Cardiac septum (tissue), 1 donor: ENCODE measurements around the gene BEGAIN. TPM values are rescaled to one million over a fixed set of nuclear protein-coding genes. Genes with fewer than 3 reads are reported as not detected.
A peak's percentile ranks its signal among the peaks of the same experiment; 100 is the strongest.

Experiments
- DNase-seq: peaks from one replicate; pipeline ENCODE4 v3.0.0-alpha.2; 2020; ENCODE audit warnings: low spot score
- intact Hi-C: fragments of 100-400 bp; cut with DNase I; formaldehyde crosslinking; loops from one replicate; pipeline ENCODE4 v1.14.0; 2022
- long read RNA-seq: library from polyadenylated mRNA; unstranded; transcript quantifications from one replicate; pipeline ENCODE4 v2.0.0, GENCODE V29; 2021
- total RNA-seq: library from RNA; stranded (reverse); fragmentation: NEBNext Ultra II Directional; extraction: Animal tissue kit (Norgen Biotek cat#: 25700); gene quantifications from one replicate; pipeline ENCODE4 v1.2.1, GENCODE V29; 2021
- donor health status: DM: no; HTN: no; CAD: no.

Gene BEGAIN, protein sequence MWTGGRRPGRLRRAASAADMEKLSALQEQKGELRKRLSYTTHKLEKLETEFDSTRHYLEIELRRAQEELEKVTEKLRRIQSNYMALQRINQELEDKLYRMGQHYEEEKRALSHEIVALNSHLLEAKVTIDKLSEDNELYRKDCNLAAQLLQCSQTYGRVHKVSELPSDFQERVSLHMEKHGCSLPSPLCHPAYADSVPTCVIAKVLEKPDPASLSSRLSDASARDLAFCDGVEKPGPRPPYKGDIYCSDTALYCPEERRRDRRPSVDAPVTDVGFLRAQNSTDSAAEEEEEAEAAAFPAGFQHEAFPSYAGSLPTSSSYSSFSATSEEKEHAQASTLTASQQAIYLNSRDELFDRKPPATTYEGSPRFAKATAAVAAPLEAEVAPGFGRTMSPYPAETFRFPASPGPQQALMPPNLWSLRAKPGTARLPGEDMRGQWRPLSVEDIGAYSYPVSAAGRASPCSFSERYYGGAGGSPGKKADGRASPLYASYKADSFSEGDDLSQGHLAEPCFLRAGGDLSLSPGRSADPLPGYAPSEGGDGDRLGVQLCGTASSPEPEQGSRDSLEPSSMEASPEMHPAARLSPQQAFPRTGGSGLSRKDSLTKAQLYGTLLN
- total RNA-seq = 1.2 TPM
- long read RNA-seq, partial matches to known transcripts = 0 of 2 reads
- long read RNA-seq, other reads (novel, unspliced or antisense) = 2 of 2 reads

DNA sequence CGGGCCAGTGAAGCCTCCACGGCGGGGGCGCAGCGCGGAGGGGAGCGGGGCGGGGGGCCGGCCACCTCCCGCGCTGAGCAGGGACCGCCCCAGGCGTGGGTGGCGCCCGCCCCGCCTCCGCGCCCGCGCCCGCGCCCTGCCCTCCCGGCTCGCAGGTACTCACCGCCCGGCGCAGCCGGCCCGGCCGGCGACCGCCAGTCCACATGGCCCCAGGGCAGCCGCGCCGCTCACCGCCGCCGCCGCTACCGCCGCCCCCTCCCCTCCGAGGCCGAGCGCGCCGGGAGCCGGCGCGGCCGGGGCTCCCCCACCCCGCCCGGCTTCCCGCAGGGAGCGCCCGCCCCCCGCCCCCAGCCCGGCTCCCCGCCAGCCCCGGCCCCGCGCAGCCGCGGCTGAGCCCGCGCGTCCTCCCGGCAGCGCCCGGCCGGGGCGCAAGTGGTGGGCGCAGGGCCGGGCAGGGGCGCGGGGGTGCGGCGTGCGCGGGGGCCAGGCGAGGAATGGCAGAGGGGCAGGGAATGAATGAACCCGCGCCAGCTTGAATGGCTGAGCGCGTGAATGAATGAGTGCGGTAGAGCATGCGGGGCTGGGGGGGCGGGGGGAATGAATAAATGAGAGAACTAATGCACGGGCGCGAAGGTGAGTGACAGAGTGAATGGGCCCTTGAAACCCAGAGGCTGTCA is at the start of gene BEGAIN:
Gene BEGAIN, minus strand, starts transcription at position 332 of the 677 bp plus-strand sequence. Its CDS starts 127 bp downstream, at position 205.
- intact Hi-C loops = no loop called here
- DNase-seq = no peak

DNA sequence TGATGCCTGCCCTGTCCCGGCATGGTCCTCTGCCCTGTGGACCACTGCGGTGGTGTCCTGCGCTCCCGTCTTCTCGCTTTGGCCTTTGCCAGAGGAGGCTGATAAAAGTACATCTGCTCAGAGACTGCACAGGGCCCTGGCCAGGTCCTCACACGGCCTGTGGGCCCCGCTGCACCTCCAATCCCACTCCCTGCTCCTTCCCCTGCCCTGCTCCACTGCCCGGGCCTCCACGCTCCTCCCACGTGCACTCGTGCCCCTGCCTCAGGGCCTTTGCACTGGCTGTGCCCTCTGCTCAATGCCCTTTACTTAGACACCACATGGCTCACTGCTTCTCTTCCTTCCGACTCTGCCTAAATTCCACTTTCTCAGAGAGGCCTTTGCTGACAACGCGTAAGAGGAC is 49.3 kb upstream of the BEGAIN start:
- intact Hi-C loops = no loop called here
- DNase-seq = no peak

DNA sequence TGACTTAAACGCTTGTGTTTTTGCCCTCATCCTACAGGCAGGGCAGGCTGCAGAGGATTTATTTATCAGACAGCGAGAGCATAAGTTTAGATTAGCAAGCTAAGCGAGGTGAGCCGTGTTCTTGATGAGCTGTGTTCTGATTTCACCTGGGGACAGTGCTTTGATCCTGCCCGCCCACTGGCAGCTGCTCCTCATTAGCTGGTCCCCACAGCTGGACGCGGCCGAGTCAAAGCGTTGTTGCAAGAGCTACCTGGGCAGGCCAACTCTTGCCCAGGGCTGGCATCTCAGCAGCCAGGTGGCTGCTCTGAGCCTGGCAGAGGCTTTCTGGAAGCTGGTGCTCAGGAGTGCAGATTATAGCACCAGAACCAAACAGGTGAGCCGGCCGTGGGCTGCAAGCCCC is 46.8 kb upstream of the BEGAIN start:
- intact Hi-C loops = no loop called here
- DNase-seq = no peak

DNA sequence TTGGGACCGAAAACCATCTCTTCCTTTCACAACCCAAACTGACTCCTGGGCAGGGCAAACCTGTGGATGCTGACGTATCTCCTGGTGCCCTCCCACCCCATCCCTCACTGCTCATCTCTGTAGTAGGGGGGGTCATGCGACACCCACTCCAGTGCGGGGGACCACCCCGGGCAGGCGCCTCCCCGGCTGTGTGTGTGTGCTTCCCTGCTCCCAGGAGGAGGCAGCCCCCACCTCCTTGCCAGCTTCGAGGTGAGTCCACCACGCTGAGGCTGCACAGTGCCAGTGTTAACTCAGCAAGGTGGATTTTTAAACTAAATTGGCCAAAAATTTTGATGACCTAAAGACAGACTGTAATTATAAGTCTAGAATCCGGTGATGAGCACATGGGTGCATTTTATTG is 46.2 kb upstream of the BEGAIN start:
- DNase-seq = no peak
- intact Hi-C loops = no loop called here

DNA sequence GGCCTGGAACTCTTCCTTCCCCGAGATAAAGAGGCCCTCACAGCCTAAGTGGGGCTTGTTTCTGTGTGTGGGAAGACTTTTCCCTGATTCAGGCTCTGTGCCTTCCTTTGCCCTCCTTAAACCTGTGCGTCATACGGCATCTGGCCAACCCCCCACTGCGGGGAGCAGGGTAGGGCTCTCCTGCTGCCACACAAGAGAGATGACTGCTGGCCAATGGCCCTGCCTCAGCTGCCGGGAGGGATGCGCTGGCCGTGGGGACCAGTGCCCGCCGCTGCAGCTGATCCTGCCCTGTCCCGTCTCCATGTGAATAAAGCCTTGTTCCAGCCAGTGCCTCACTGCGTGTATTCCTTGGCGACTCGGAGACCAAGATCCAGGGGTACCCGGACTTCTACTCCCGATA is 42.5 kb upstream of the BEGAIN start:
- intact Hi-C loops = no loop called here
- DNase-seq = no peak

DNA sequence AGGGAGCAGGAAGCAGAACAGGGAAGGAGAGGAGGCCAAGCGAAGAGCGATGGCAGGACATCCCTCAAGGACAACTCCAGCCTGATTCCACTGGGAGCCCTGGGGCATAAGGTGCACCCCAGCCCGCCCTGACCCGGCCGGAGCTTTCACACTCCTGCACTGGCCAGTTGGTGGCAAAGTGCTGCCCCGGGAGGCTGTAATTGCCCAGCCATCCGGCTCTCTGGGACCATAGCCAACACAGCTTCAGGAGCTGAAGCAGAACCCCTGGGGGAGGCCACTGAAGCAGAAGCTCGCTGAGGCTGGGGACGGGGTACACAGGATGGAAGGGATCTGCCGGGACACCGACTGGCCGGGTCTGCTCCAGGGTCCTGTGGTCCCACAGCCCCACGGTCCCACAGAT is 41.9 kb upstream of the BEGAIN start:
- intact Hi-C loops = no loop called here
- no peak for DNase-seq

DNA sequence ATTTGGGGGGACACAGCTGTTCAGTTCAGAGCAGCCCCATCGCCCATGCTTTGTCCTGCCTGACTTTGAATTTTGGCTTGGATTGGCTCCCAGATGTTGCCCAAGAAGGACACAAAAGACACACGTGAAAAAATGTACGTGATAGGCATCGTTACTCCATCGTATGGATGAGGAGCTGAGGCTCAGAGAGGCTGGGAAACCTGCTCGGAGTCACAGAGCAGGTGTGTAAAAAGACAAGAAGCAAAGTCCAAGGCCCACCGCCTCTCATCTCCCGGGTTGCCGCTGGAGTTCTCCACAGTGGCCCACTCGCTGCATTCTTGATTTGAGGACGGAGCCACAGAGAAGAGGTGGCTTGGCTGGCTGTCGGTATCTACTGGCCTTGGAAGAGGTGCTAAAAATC is 41.0 kb upstream of the BEGAIN start:
- intact Hi-C loops = no loop called here
- no peak for DNase-seq

DNA sequence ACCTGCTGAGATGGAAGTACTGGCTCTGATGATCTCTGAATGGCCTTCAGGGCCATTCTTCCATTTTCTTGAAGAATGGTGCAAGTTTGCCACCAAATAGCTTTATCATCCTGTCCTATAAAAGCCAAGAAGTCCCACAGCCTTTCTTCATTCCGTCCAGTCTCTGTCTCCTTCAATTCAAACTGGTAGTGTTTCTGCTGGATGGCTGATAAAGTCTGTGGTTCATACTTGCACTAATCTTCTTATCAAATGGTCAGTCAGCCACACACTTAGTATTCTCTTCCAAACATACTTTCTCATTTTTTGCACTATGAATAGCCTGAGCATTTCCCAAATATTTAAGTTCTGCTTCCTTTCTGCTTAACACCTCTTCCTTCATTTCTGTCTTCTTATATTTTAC is 39.4 kb upstream of the BEGAIN start:
- DNase-seq = no peak
- intact Hi-C loops = no loop called here

DNA sequence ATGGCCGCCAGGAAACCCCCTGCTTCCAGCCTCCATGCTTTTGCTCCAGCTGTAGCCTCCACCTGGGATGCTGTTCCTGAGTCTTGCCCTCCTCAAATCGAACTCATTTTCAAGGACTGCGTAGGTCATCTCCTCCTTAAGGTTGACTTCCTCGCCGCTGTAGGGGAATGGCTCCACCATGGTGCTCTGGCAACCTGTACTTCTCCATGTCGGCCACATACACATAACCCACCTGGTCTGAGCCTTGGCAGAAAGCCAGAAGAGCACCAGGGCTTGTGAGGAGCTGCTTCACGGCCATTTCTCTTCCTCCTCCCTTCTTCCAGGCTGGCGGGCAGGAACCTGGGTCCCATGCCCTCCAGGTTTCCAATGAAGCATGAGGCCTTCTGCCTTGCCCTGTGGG is 36.7 kb upstream of the BEGAIN start:
- no peak for DNase-seq
- intact Hi-C loops = no loop called here

DNA sequence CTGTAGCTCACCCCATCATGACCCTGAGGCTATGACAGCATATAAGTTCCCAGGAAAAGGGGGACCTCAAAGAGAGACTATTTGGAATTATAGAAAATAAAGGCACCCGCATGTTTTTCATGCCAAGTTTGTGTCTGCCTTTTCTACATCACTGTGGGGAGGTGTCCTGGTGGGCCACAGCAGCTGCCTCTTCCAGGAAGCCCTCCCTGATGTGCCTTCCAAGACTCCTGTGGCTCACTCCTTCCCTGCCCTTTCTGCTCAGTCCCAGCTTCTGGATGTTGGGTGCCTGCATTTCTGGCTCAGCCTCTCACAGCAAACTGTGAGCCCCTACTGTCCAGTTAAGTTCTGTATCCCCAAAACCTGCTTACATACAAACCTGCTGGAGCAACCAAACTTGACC is 36.3 kb upstream of the BEGAIN start:
- DNase-seq = no peak
- intact Hi-C loops = no loop called here

DNA sequence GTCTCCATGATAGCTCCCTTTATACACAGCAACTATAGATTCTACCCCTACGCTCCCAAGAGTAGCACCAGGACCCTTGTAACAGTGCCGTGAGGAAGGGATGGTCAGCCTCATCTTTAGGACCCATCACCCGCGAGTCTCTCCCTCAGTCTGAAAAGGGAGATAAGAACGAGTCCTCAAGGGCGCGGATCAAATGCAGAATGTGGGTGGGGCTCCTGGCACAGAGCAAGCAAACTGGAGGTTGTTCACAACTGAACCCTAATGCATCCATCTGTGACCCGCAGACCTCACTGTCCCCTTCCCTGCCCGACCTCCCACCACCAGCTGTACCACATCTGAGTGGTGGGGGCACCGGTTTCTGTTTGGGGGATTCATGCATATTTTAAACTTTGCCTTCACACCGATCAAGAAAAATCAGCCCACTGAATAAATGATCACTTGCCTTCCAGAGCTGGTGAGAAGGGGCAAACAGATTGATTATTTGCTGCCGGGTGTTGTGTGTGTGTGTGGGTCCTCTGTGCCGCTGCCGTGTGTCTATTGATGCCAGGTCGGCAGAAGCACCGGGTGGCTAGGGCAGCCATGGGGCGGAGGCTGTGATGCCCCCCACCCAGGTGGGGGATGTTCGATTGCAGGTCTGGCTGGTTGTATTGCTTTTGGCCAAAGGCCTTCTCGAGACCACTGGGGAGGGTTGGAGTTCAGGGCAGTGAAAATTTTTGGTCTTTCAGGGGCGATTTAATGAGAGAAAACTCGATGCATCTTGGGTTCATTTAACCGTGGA is 35.7 kb upstream of the BEGAIN start:
- peak; percentile 53 for DNase-seq
- intact Hi-C loops = no loop called here

DNA sequence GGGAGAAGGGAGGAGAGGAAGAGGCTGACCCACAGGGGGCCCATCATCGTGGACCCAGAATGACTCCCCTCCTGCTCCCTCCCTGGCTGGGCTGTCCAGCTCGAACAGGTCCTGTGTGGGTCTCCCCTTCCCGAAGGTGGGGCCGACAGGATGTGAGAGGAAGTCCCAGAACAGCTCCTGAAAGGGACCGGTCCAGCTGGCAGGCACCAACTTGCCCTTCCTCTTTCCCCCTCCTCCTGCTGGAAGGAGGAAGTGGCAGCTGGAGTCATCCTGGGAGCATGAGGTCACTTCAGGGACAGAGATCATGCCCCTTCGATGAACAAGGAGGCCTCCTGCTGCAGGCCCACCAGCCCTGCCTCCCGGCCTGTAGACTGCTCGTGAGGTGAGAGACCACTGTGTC is 35.0 kb upstream of the BEGAIN start:
- peak; percentile 74 for DNase-seq
- intact Hi-C loops = no loop called here

DNA sequence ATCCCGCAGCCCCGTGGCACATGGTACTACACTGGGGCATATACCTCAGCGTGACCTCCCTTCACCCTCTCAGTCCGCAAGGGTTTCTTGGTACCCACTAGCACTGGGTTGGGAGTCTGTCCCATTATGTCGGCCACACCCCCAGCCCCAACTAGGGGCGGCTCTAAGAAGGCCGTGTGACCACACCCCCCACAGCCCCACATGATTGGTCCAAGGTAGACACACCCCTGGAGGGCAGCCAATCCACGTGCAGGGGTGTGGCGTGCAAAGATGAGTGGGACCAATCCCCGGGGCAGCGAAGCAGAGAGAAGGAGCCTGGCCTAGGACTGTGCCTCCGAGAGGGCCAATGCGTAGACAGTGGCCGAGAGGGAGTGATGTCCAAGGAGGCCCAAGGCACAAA is 34.6 kb upstream of the BEGAIN start:
- DNase-seq = peak; percentile 36
- intact Hi-C loops = no loop called here

DNA sequence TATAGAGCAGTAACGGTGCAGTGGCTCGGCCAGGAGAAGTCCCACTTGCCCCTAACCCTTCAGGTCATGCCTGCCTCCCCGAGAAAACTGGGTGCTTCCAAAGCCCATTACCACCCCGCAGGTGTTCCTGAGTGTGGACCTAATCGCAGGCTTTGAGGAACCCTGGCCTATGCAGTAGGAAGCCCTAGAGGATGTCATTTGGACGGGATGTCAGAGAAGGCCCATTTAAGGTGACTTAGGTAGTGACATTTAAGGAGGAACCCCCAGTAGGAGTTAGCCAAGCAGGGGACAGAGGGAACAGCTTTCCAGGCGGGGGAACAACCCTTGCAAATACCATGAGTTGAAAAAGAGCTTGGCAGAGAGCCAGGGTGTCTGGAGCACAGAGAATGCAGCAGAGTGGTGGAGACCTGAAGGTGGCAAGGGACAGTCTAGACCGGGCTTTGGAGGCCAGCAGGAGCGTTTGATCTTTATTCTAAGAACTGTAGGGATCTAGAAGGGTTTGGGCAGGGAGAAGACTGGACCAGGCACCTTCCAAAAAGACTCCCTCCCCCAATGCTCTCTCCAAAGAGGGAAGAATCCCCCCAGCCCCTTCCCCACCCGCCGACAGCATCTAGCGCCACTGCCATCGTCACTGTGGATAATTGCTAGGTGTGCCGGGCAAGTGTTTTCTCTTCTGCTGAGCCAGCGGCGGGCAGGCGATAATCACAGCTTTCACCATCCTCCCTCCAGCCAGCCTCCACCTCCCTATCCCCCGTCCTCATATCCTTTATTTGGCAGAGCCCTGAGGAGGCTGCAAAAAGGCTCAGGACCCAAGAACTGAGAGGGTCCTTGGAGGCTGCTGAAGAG is 33.3 kb upstream of the BEGAIN start:
- DNase-seq = no peak
- intact Hi-C loops = no loop called here

DNA sequence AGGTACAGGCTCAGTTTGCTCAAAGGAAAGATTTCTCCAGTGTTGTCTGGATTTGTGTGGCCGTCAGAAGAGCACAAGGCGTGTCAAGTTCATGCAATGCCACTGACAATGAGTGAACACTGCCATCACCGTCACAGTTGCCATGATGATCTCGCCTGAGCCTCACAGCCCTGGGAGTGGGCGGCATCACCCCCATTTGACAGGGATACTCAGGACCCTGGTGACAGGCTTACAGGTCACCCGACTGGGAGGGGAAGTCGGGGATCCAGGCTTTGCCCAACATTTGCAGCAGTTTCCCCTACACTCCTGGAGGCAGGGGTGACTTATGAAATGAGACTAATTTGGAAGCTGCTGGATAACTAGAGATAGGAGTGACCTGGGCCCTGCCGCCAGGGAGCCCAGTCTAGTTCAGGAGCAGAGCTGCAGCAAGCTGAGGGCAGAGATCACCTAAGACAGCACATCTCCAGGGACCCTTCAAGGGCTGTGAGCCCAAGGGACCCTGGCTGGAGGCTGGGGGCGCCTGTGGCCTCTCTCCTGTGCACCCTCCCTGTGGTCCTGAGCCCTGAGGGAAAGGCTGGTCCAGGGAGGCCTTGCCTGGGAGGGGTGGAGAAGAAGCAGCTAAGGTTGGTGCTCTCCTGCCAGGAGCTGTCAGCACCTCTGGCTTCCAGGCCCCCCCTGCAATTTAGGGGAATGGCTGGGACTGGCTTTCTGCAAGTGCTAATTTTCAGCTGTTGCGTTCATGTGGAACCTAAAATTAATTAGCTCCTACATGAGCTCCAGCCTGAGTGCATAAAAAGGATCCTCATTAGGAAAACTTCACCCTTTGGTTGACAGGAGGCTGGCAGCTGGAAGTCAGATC is 32.4 kb upstream of the BEGAIN start:
- DNase-seq = no peak
- intact Hi-C loops = no loop called here

DNA sequence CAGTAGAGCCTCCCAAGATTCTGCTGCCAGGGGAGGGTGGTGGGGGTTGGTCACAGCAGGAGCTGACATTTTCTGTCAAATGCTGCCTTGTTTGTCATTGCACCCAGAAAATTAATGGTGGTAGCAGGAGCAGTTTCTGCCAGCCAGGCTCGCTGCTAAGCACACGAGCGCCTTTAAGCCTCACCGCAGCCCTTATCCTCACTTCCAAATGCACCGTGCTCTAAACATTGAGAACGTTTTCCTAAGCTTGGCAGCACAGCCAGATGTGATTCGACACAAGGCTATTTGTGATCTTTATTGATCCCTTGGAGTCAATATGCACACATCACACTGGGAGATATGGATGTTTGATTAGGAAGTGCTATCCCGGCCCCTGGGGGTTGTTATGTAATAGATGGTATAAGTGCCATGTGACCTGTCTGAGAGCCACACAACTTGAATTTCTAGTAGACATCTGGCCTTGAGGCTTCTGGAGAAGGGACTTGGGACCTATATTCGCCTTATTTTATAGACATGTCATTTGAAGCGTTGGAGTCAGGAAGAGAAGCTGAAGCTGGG is 31.6 kb upstream of the BEGAIN start:
- intact Hi-C loops = no loop called here
- DNase-seq = no peak

DNA sequence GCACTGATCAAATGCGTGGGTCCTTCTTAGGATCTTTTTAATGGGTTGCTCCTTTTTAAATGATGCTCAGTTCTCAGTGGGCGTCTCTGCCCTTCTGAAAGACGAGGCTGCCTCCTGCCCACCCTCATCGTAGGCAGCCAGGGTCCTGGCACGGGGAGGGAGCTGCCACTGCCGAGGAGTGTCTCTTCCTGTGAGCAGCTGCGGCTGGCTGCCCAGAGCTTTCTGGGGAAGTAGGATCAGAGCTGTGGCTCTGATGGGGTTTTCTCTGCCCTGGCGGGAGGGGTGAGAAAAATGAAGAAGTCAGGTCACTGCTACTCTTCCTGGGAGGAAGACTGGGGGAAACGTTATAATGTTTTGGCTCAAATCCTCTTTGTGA is 31.1 kb upstream of the BEGAIN start:
- DNase-seq = no peak
- intact Hi-C loops = no loop called here
